GM10847 (cell line): ENCODE data around the gene CD163.

Experiments
- POLR2A ChIP-seq: IDR thresholded peaks from 2 replicates; pipeline ENCODE4 v1.6.1; 2011; ENCODE audit not compliant: insufficient read length; ENCODE audit errors: extremely low read depth

The CD163 gene

DNA sequence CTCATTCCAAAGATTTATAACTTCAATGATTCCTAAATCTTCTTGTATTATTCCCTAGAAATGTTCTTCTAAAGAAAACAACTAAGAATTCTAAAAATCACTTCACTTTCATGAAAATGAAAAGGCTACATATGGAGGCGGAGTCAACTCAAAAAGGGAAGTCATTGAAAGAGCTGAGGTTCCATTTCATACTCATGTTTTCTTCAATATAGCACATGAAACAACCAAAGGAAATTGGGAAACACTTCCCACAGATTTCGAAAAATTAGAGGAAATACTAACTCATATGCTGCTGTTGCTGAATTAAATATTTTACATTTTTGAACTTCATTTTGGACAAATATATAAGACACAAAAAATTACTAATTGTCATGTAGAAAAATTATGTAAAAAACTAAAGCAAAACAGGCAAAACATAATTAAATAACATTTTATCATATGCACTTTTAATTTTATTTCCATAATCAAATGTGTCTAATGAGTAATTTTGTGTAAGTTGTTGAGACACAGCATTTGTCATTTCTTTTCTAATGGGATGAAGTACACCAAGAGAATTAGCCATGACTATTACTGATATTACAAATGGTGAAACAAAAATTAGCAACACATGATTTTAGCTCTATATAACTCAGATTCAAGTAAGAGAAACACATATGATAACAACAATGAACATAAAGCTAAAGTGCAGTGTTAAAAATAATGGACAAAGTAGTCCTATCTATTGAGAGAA lies at the start of gene CD163:
Gene CD163, minus strand, starts transcription at position 92 of the 730 bp plus-strand sequence. Its CDS starts 87 bp downstream, at position 5.
- no peak for TF ChIP-seq POLR2A

DNA sequence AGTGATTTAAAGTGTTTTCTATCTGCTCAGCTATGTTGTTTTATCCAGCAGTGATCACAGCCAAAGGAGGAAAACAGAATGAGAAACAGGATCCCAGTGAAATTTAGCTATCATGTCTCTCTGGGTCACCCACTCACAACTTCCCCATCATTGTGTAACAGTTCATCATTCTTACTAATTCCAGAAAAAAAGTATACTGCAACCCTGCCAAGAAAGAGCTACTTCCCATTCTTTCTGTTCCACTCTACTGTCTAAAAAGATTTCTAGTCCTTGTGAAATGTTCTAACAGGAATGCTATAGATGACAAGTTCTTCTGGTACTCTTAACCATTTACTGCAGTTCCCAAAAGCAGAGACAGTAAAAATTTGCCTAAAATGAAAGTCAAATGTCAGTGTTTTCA lies 39.2 kb upstream of the CD163 start:
- TF ChIP-seq POLR2A: no peak

DNA sequence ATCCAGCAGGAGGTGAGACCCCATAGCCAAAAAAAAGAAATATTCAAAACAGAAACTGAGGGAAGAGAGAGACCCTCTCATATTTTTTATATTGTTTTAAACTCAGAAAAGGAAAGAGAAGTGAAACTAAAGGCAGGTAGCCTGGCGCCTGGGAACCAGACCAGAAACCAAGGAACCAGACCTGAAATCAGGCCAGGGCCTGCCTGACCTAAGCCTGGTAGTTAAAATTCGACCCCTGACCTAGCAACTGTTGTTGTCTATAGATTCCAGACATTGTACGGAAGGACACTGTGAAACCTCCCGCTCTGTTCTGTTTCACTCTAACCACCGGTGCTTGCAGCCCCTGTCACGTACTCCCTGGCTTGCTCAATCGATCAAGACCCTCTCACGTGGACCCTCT lies 38.5 kb upstream of the CD163 start:
- TF ChIP-seq POLR2A: no peak

DNA sequence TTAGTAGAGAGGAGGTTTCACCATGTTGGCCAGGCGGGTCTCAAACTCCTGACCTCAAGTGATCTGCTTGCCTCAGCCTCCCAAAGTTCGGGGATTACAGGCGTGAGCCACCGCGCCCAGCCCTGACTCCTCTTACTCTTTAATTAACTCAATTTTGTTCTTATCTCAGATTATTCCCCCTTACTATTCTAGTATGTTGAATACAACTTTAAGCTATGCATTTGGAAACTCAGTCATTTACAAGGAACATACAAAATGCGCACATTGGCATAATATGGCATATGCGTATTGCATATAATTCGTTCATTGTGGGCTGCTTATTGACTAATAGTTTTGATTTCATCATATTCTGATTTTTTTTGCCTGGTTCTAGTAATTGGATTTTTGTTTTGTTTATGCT lies 10.8 kb upstream of the CD163 start:
- no peak for TF ChIP-seq POLR2A

DNA sequence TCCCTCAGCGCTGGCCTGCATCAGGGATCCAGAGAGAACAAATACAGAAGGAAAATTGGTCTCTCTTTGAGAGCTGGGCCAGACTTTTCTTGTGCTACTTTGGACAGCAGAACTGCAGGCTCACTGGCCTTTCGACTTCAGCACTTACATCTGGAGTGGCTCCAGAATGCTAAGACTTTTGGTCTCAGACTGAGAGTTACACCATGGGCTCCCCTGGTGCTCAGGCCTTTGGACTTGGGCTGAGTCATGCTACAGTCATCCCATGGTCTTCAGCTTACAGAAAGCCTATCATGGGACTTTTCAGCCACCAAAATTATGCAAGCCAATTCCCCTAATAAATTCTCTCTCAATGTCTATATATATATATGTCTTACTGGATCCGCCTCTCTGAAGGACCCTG lies 9.0 kb upstream of the CD163 start:
- TF ChIP-seq POLR2A: no peak

DNA sequence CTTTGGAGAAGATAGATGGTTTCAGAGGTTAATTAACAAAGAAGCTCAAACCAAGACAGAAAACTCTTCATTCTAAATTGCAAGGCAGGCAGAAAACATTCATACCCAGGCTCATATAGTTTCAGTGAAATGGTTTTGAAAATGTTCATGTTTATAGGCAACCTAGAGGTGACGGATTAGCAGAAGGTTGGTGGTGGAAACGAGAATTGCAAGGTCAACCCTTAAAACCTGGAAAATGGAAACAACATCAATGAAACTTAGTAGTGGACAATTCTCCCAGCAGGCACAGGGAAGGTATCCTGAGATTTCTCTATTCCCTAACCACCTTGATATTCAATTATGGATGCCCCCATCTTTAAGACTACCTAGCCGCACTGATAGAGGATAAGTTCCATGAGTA lies 965 bp downstream of the CD163 start:
- TF ChIP-seq POLR2A: no peak

DNA sequence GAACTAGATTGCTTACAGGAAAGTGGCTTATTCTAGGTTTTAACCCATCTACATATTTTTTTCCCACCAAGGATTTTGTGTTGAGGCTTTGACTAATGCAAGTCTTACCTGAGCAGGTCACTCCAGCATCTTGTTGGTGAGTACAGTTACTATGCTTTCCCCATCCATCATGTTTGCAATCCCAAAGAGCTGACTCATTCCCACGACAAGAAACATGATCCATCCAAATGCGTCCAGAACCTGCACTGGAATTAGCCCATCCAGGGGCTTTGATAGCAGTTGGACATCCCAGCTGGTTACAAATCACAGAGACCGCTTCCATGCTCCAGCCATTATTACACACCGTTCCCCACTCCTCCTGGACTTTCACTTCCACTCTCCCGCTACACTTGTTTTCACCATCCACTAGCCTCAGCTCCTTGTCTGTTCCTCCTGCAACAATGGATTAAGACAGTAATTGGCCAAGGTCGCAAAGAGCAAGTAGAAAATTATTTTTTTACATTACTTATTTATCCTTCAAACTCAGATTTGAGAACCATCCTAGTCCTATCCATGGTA lies 2.5 kb downstream of the CD163 start:
- TF ChIP-seq POLR2A: no peak

DNA sequence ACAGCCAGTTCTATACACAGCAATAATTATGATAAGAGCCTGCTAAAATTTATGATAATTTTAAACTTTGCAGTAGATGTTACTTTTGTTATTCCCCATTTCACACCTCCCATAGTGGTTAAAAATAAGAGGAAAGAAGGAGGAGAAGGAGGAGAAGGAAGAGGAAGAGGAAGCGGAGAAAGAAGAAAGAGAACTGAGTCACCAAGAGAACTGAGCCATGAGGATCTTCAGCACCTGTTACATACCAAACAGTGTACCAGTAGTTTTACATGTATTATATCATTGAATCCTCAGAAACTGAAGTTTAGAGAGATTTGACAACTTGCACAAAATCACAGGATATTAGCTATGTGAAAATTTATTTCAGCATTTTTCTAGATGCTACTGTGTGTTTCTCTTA lies 3.9 kb downstream of the CD163 start:
- no peak for TF ChIP-seq POLR2A

DNA sequence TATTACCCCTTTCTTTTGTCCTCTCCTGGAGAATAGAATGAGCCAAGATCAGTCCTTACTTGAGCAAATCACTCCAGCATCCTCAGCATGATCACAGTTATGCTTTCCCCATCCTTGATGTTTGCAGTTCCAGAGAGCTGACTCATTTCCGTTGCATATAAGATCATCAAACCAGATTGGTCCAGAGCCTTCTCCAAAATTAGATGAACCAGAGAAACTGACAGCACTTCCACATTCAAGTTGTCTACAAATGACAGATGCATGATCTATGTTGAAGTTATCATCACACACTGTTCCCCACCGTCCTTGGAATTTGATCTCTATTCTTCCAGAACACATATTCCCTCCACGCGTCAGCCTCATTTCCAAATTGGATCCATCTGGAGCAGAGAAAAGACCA lies 4.8 kb downstream of the CD163 start:
- no peak for TF ChIP-seq POLR2A

DNA sequence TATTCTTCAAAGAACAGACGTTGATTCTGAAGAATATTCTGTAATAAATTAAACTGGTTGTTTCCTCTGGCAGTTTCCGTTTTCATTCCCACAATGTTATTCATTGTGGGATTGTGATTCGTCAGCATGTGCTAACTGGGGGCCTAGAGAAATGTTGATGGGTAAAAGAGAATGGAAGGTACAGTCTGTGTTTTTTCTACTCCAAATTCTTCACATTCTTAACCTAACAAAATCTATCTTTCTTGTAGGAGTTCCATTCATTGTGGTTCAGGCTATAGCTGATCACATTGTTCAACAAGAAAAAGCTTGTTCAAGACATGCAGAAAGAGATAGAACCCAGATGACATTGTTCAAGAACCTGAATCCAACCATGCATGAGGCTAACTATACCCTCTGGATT lies 5.9 kb downstream of the CD163 start:
- TF ChIP-seq POLR2A: no peak

DNA sequence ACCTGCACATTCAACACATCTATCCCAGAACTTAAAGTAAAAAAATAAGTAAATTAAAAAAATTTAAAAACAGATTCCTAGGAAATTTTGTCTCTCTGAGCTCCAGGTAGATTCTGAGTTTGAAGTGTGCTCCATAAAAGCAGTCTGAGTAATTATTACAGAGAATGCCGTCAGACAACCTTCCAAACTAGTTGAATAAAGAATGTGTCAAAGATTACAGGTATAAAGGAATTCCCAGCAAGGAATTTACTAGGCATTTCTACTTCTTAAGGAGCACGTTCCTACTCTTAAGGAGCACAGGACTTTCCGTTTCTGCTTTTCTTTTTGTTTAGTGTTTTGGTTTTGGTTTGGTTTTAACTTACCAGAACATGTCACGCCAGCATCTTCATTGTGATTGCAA lies 7.1 kb downstream of the CD163 start:
- no peak for TF ChIP-seq POLR2A

DNA sequence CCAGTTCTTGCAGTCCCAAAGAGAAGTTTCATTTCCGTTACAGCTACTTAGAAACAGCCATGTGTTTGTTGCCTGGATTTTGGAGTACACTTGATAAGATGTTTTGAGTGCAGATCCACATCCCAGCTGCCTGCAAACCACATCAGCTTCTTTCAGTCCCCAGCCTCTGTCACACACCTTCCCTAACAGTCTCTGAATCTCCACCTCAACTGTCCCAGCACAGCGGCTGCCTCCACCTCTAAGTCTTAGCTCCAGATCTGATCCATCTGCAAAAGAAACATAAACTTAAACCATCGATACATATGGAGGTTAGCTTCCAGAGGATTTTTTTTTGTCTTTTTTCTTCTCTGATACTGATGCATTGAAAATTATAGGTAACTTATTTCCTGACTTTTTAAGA lies 8.4 kb downstream of the CD163 start:
- TF ChIP-seq POLR2A: no peak

DNA sequence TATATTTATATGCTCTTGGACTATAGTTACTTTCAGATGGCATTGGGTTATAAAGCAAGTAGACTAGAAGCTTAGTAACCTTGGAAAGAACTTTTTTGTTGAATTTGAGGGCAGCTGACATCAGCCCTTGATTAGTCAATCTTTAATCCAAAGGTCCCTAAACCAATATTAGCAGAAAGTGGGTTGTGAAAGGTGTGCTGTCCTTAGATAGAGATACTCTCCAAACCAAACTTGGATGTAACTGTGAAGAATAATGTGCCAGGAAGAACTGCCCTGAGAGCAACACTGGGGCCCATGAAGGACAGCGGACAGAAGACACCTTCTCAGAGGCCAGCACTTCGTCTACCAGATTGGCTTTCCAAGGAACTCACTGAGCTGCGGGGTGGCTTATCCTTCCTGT lies 10.6 kb downstream of the CD163 start:
- no peak for TF ChIP-seq POLR2A

DNA sequence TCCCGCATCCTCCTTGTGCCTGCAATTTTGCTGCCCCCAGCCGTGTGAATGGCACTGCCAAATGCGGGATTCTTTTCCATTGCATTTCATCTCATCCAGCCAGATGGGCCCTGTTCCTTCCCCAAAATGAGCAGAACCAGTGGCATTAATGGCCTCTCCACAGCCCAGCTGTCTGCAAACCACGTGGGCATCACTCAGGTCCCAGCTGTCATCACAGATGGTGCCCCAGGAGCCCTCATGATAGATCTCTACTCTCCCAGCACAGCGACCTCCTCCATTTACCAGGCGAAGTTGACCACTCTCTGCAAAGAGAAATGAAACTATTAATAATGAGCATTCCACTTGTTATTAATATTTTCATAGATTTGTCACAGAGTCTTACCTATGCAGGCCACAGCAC lies 17.1 kb downstream of the CD163 start:
- no peak for TF ChIP-seq POLR2A

DNA sequence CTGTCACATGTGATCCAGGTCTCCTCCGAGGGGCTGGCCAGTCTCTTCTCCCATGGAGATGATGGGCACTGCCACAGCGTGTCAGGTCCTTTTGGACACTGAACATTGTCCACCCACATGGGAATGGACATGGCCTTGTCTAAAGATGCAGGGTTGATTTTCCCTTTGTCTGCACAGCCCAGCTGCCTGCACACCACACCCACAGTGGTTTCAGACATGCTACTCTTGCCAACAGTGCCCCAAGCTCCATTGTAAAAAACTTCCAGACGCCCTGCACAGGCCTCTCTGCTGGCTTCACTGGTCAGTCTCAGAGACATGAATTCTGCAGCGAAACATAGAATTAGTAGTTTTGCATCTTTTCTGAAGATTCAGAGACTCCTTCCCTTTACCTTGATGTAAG lies 18.5 kb downstream of the CD163 start:
- no peak for TF ChIP-seq POLR2A

DNA sequence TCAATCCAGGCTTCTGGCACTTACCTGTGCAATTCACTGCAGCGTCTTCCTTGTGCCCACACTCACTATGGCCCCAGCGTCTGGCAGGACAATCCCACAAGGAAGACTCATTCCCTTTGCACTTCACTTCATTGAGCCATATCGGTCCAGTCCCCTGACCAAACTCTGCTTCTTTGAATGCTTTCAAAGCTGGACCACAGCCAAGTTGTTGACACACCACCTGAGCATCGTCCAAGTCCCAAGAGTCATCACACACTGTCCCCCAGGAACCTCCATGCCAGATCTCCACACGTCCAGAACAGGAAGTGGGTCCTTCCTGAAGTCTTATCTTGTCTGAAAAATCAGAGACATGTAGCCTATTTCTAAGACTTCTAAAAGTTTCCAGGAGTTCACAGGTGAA lies 20.2 kb downstream of the CD163 start:
- no peak for TF ChIP-seq POLR2A

DNA sequence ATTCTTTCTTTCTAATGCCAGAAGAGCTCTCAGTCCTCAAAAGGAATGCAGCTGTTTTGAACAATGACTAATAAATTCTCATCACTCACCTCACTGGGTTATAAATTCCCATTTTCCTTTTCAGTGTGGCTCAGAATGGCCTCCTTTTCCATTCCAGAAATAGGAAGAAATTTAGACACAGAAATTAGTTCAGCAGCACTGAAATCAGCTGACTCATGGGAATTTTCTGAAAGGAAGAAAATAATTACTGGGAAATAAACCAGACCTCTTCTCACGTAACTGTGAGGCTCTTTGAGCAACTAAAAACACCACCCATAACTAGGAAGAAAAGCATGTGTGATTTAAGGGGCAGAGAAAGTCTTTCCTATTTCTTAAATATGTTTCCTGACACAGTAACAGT lies 23.8 kb downstream of the CD163 start:
- TF ChIP-seq POLR2A: no peak

DNA sequence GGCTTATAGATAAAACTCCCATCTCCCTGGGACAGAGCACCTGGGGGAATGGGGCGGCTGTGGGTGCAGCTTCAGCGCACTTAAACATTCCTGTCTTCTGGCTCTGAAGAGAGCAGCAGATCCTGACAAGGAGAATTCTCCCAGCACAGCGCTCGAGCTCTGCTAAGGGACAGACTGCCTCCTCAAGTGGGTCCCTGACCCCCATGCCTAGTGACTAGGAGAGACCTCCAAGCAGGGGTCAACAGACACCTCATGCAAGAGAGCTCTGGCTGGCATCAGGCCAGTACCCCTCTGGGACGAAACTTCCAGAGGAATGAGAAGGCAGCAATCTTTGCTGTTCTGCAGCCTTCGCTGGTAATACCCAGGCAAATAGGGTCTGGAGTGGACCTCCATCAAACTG lies 31.5 kb downstream of the CD163 start:
- no peak for TF ChIP-seq POLR2A
